Keratinocyte (primary cell): Measurements from ENCODE around the gene SMARCA2.

Experiments
- EZH2 ChIP-seq: IDR thresholded peaks from one replicate; pipeline ENCODE4 v1.6.1; 2012; ENCODE audit warnings: inconsistent platforms, mild to moderate bottlenecking, low read length, moderate library complexity
- TF ChIP-seq, protein P1 (sequence below), 3 experiments: IDR thresholded peaks in 1 of 3; conservative IDR thresholded peaks in 1 of 3; optimal IDR thresholded peaks in 1 of 3; 2 replicates in 2 of 3; 3 replicates in 1 of 3; pipeline versions ENCODE3 to v1.5.1; 2011; ENCODE audit warnings: low read length in 3 of 3, mild to moderate bottlenecking in 3 of 3, moderate library complexity in 2 of 3, control low read depth in 1 of 3, inconsistent platforms in 1 of 3; ENCODE audit not compliant: insufficient read depth in 2 of 3; ENCODE audit errors: extremely low read depth in 1 of 3

DNA sequence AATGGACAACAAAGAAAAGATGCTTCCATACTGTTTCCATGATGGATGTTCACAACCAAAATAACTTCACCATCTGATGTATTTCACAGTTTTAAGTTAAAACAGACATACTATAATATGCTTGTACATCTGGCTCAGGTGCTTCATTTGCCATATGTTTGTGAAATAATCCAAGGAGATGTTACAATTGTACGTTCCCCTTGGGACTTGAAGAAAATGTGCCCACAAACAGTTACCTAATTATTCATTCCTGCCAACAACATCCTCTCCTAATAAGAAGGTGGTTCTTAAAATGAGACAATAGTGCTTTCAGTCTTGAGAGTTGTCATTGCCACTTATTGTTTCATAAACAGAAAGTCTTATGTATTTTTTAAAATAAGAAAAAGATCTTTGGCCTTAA, 33.1 kb upstream of the SMARCA2 start:
- TF ChIP-seq, protein P1, sequence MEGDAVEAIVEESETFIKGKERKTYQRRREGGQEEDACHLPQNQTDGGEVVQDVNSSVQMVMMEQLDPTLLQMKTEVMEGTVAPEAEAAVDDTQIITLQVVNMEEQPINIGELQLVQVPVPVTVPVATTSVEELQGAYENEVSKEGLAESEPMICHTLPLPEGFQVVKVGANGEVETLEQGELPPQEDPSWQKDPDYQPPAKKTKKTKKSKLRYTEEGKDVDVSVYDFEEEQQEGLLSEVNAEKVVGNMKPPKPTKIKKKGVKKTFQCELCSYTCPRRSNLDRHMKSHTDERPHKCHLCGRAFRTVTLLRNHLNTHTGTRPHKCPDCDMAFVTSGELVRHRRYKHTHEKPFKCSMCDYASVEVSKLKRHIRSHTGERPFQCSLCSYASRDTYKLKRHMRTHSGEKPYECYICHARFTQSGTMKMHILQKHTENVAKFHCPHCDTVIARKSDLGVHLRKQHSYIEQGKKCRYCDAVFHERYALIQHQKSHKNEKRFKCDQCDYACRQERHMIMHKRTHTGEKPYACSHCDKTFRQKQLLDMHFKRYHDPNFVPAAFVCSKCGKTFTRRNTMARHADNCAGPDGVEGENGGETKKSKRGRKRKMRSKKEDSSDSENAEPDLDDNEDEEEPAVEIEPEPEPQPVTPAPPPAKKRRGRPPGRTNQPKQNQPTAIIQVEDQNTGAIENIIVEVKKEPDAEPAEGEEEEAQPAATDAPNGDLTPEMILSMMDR (optimal IDR thresholded peaks at IDR 0.05 in 1 of 3, IDR thresholded peaks at IDR 0.05 in 1 of 3, conservative IDR thresholded peaks at IDR 0.05 in 1 of 3; ENCODE audit: extremely low read depth in 1 of 3, insufficient read depth in 2 of 3, low read length in 3 of 3), result no peak
- no peak for TF ChIP-seq EZH2
